Lower lobe of right lung (tissue), 2 donors: ENCODE data around the gene WAPL. TPM values are rescaled to one million over a fixed set of nuclear protein-coding genes. Genes with fewer than 3 reads are reported as not detected.

ENCODE experiments used
- ATAC-seq, 2 donors: fragments of 200-7000 bp; cut with Tn5 transposase; one replicate each; pipeline ENCODE4 v1.9.1; 2020 to 2022; ENCODE audit warnings: mild to moderate bottlenecking in 2 of 2, moderate library complexity in 2 of 2
- DNase-seq: peaks from one replicate; pipeline ENCODE4 v3.0.0-alpha.2; 2020
- H3K27ac ChIP-seq: fragments of 200-600 bp; one replicate; pipeline ENCODE4 v1.8.0; 2022
- H3K27me3 ChIP-seq: fragments of 200-600 bp; one replicate; pipeline ENCODE4 v1.8.0; 2022; ENCODE audit warnings: low read depth
- H3K36me3 ChIP-seq: fragments of 200-600 bp; one replicate; pipeline ENCODE4 v1.8.0; 2022; ENCODE audit warnings: mild to moderate bottlenecking
- H3K4me1 ChIP-seq: fragments of 200-600 bp; one replicate; pipeline ENCODE4 v1.8.0; 2022
- H3K4me3 ChIP-seq: fragments of 200-600 bp; one replicate; pipeline ENCODE4 v1.8.0; 2022; ENCODE audit warnings: mild to moderate bottlenecking
- H3K9me3 ChIP-seq: fragments of 200-600 bp; one replicate; pipeline ENCODE4 v1.8.0; 2022
- intact Hi-C: fragments of 100-400 bp; cut with DNase I; formaldehyde crosslinking; loops from one replicate; pipeline ENCODE4 v1.11.0; 2022
- total RNA-seq: library from RNA; stranded (reverse); fragmentation: NEBNext Ultra II Directional; extraction: Animal tissue kit (Norgen Biotek cat#: 25700); gene quantifications from one replicate; pipeline ENCODE4 v1.2.1, GENCODE V29; 2021
- TF ChIP-seq, protein P1 (sequence below): fragments of 200-600 bp; IDR thresholded peaks from one replicate; pipeline ENCODE4 v1.8.0; 2022; ENCODE audit warnings: antibody characterized with exemption, mild to moderate bottlenecking
- donor health status: DM: no; HTN: yes; CAD: no; lungs with severe emphysema.

WAPL gene
- total RNA-seq, 1 donor from 2014 or later = 38.2 TPM

DNA sequence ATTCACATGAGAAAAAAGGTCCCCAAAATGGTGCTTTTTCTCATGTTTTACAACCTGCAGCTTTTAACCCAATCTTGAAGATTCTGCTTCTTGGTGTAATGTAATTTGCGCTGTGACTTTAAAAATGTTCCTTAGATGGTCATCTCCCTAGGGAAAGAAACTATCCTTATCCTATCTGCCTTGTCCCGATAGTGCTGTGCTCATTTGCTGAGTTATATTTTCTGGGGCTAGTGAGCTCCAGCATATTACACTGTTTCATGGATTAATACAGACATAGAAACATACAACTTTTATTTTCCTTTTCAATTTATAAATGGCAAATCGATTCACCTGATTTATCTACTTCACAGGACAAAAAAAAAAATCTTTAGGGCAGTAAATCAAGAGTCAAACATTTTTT lies 2.8 kb downstream of the WAPL start:
- ATAC-seq (no peak), DNase-seq (no peak)
- peaks cover 39% of the 10 kb centered on the region for H3K36me3 ChIP-seq
- no peak overlapping the region for H3K27ac ChIP-seq
- no peaks in the 10 kb centered on the region for H3K27me3 ChIP-seq
- intact Hi-C loops = no loop called here
- TF ChIP-seq, protein P1, sequence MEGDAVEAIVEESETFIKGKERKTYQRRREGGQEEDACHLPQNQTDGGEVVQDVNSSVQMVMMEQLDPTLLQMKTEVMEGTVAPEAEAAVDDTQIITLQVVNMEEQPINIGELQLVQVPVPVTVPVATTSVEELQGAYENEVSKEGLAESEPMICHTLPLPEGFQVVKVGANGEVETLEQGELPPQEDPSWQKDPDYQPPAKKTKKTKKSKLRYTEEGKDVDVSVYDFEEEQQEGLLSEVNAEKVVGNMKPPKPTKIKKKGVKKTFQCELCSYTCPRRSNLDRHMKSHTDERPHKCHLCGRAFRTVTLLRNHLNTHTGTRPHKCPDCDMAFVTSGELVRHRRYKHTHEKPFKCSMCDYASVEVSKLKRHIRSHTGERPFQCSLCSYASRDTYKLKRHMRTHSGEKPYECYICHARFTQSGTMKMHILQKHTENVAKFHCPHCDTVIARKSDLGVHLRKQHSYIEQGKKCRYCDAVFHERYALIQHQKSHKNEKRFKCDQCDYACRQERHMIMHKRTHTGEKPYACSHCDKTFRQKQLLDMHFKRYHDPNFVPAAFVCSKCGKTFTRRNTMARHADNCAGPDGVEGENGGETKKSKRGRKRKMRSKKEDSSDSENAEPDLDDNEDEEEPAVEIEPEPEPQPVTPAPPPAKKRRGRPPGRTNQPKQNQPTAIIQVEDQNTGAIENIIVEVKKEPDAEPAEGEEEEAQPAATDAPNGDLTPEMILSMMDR = no peak
- no peak overlapping the region for H3K4me3 ChIP-seq
- no peaks in the 10 kb centered on the region for H3K9me3 ChIP-seq
- peaks cover 74% of the 10 kb centered on the region for H3K4me1 ChIP-seq

DNA sequence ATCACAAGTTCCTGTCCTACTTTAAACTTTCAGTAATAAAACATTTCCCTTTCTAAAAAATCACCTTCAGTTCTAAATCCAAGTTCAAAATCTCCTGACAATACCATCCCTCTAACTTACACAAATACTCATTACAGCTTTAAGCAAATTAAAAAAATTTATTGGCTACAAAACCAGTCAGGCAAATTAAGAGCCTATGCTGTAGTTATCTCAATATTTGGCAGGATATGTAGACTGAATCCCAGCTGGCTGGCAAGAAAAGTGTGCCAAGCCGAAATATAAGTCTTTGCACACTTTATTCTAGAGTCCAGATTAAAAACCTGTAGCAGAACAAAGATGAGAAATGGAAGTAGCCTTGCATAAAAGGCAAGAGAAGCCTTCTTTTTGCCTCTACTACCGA lies 9.5 kb downstream of the WAPL start:
- ATAC-seq = no peak
- Histone ChIP-seq H3K9me3 (no peaks in the 10 kb centered on the region), H3K27ac (no peak overlapping the region), H3K4me3 (no peak overlapping the region), H3K4me1 (peaks cover 45% of the 10 kb centered on the region), H3K36me3 (peaks cover 59% of the 10 kb centered on the region), H3K27me3 (no peaks in the 10 kb centered on the region)
- TF ChIP-seq, protein P1 = no peak
- no peak for DNase-seq
- intact Hi-C loops = no loop called here

DNA sequence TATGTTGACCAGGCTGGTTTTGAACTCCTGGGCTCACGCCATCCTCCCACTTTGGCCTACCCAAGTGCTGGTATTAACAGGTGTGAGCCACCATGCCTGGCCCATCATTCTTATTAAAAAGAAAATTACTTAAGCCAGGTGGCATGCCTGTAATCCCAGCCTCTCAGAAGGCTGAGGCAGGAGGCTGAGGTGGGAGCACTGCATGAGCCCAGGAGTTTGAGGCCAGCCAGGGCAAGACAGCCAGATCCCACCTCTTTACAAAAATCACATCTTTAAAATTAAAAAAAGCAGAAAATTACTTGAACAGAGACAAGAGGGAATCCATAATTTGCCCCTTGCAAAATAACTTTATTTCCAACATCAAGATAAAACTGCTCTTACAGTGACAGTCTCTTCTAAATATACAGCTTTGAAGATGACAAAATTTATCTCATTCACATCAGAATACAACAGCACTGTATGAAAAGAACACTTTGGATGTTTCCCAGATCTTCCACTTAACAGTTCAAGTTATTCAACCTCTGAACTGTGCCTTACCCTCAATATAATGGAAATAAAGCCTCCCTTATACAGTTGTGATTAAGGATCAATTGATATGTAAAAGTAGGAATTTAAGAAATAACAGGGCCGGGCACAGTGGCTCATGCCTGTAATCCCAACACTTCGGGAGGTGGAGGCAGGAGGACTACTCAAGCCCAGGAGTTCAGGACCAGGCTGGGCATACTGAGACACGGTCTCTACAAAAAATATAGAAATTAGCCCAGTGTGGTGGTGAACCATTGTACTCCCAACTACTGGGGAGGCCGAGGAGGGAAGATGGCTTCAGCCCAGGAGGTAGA lies 10.3 kb downstream of the WAPL start:
- ATAC-seq = no peak
- Histone ChIP-seq H3K27ac (no peak overlapping the region), H3K36me3 (peaks cover 50% of the 10 kb centered on the region), H3K4me3 (no peak overlapping the region), H3K27me3 (no peaks in the 10 kb centered on the region), H3K4me1 (peaks cover 44% of the 10 kb centered on the region), H3K9me3 (no peaks in the 10 kb centered on the region)
- intact Hi-C loops = no loop called here
- no peak for DNase-seq
- TF ChIP-seq, protein P1 = no peak

DNA sequence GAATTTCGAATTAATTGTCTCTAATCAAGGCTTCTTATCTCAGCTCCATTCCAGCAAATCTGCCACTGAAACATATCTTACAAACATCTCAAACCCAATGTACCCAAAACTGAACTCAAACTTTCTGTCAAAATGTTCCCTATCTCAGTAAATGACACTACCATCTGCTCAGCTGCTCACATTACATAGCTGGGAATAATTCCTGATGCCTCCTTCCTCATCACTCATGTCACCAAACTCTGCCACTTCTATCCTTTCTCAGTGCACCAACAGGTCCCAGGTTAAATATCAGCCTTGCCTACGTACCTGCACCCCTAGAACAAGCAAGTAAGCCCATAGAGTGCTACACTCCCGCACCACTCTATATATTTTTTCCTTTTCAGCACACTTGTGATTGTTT lies 12.4 kb downstream of the WAPL start:
- ATAC-seq = no peak
- DNase-seq = no peak
- H3K4me3 ChIP-seq = no peak overlapping the region
- peaks cover 40% of the 10 kb centered on the region for H3K4me1 ChIP-seq
- no peaks in the 10 kb centered on the region for H3K9me3 ChIP-seq
- H3K27me3 ChIP-seq = no peaks in the 10 kb centered on the region
- peaks cover 36% of the 10 kb centered on the region for H3K36me3 ChIP-seq
- intact Hi-C loops = no loop called here
- no peak overlapping the region for H3K27ac ChIP-seq
- TF ChIP-seq, protein P1 = no peak

DNA sequence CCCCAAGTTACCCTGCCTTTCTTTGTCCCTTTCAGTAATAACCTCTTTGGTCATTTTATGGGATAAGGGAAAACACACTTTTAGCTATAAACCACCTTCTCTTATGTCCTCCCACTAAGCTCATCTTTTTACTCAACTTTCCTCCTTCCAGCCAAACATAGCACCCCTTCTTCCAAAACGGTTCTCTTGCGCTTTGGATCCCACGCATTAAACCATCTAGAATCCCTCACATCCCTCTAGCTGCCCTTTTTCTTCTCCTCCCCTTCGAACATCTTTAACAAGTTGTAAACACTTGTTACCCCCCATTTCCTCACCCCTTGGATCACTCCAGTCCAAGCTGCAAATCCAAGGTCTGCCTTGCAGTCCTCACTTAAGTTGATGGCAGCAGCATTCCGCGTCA lies 13.4 kb downstream of the WAPL start:
- Histone ChIP-seq H3K9me3 (no peaks in the 10 kb centered on the region), H3K4me3 (no peak overlapping the region), H3K36me3 (peaks cover 31% of the 10 kb centered on the region), H3K27ac (no peak overlapping the region), H3K4me1 (peaks cover 34% of the 10 kb centered on the region), H3K27me3 (no peaks in the 10 kb centered on the region)
- intact Hi-C loops = no loop called here
- DNase-seq = no peak
- ATAC-seq = no peak
- TF ChIP-seq, protein P1 = no peak
